GM11168 (cell line): Measurements from ENCODE around the gene RAB40AL.
"Not testable (repeated sequence)": the region's sequence is repeated elsewhere in the genome, so short reads cannot be mapped to it uniquely, and the experiment has no call there.

Source experiments
- in situ Hi-C: fragments of 300-500 bp; cut with MboI; formaldehyde crosslinking; loops from one replicate; pipeline ENCODE4 v1.12.0; 2022; ENCODE audit warnings: low sequenced_read_pairs; ENCODE audit not compliant: unreplicated experiment

The RAB40AL gene, protein sequence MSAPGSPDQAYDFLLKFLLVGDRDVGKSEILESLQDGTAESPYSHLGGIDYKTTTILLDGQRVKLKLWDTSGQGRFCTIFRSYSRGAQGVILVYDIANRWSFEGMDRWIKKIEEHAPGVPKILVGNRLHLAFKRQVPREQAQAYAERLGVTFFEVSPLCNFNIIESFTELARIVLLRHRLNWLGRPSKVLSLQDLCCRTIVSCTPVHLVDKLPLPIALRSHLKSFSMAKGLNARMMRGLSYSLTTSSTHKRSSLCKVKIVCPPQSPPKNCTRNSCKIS

DNA sequence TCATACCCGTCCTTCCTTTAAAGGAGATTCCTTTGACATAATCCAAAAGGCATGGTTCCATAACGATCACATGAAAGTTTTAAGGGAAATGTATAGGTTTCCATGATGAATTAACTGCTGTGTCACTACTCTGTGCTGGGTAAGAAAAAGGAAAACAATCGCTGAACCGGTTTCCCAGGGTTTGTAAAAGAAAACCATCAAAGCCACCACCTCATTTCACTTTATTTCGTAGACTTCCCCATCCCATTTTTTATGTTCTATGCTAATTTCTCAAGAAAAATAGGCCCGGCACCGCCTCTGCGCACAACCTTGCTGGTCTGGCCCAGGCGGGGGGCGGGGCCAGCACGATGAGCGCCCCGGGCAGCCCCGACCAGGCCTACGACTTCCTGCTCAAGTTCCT lies at the start of gene RAB40AL:
Gene RAB40AL, plus strand, starts transcription at position 301 of the 400 bp plus-strand sequence. Its CDS starts 47 bp downstream, at position 348.
- in situ Hi-C loops: not testable (repeated sequence)

DNA sequence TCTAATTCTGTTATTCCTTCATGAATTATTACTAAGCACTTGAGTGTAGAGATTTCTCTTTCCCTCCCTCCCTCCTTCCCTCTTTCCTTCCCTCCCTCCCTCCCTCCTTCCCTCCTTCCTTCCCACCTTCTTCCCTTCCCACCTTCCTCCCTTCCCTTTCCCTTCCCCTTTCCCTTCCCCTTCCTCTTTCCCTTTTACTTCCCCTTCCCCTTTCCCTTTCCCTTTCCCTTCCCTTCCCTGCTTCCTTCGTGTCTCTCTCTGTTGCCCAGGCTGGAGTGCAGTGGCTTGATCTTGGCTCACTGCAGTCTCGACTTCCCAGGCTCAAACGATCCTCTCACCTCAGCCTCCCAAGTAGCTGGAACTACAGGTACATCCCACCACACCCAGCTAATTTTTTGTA lies 49.4 kb upstream of the RAB40AL start:
- in situ Hi-C loops: no loop called here

DNA sequence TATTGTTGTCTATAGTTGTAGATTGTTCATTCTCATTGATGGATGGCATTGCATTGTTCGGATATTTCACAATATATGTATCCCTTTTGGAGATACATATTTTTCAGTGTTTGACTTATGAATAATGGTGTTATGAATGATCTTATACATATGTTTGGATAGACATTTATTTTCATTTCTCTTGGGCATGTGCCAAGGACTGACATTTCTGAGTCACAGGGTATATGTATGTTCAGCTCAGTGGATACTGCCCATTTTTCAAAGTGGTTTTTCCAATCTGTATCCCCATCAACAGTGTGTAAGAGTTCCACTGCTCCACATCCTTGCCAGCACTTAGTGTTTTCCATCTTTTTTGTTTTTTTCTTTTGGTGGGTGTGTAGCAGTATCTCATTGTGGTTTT lies 45.0 kb upstream of the RAB40AL start:
- in situ Hi-C loops: no loop called here

- in situ Hi-C loops: no loop called here
These were observed 36.8 kb upstream of the RAB40AL start for GRCh38 chrX:102899940-102900916.

- in situ Hi-C loops: no loop called here
These were observed 34.7 kb upstream of the RAB40AL start for GRCh38 chrX:102902355-102902754.

DNA sequence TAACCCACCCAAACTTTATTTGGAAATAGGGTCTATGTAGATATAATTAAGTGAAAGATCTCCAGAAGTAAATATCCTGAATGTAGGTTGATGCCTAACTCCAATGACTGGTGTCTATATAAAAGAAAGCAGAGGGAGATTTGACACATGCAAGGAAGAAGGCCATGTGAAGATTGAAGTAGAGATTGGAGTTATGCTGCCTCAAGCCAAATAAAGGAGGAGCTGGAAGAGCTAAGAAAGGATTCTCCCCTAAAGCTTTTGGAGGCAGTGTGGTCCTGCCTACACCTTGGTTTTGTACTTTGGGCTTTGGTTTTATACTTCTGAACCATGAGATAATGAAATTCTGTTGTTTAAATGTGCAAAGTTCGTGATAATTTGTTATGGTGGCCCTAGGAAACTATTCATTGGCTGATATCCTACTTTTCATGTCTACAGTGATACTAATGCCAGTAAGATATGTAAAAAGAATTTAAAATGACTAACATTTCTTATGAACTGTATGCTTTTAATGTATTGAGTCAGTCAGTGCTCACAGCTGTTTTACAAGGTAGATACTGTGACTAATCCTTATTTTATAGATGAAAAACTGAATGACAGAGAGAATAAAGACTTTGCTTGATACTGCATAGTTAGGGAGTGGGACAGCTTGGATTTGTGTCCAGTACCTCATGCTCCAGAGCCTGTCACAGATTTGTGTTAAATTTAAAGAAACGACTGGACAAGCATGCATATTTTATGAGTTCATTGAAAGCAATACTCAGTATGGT lies 5.9 kb upstream of the RAB40AL start:
- in situ Hi-C loops: no loop called here

DNA sequence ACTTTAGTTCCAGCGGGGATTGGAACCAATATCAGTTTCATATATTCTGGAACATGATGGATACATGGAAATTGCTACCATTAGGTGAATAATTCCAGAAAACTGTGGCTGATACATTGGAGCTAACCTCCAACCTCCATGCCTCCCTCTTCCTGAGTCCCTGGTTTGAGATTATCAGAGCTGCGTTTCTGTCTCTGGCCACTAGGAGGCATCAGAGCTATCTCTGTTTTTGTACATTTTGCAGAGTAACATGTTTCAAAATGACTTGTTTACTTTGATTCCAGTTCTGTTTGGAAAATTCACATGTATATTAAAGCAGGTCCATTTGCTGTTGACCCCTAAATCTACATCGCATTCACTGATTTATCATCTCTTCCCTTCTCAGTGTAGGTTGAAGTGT lies 2.4 kb upstream of the RAB40AL start:
- in situ Hi-C loops: no loop called here

- in situ Hi-C loops: no loop called here
These were observed 14.1 kb downstream of the RAB40AL start for GRCh38 chrX:102950908-102951866.

GRCh38 chrX:102957751-102958150 lies 20.7 kb downstream of the RAB40AL start:
- in situ Hi-C loops: no loop called here

DNA sequence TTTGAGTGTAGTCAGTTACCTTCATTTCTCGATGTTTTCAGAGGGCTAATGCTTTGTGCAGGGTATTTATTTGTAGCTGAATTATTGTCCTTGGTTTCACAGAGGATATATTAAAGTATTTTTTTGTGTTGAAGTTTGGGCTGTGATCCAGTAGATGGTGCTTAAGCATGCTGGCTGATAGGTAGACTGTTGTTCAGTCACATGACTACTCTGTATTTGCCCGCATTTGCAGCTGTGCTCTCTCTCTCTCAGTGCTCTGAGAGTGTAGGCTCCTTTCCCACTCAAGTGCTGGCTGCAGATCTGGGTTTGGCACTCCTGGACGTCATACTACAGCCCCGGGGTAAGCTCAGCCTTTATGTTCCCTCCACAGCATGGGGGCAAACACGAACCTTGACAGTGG lies 21.7 kb downstream of the RAB40AL start:
- in situ Hi-C loops: no loop called here

- in situ Hi-C loops: no loop called here
These were observed 22.4 kb downstream of the RAB40AL start for GRCh38 chrX:102959471-102959870.

GRCh38 chrX:102963955-102964354 lies 26.9 kb downstream of the RAB40AL start:
- in situ Hi-C loops: no loop called here

- in situ Hi-C loops: no loop called here
These were observed 27.9 kb downstream of the RAB40AL start for GRCh38 chrX:102964940-102965339.

GRCh38 chrX:102966701-102967100 lies 29.6 kb downstream of the RAB40AL start:
- in situ Hi-C loops: no loop called here

GRCh38 chrX:102968216-102968615 lies 31.1 kb downstream of the RAB40AL start:
- in situ Hi-C loops: no loop called here

DNA sequence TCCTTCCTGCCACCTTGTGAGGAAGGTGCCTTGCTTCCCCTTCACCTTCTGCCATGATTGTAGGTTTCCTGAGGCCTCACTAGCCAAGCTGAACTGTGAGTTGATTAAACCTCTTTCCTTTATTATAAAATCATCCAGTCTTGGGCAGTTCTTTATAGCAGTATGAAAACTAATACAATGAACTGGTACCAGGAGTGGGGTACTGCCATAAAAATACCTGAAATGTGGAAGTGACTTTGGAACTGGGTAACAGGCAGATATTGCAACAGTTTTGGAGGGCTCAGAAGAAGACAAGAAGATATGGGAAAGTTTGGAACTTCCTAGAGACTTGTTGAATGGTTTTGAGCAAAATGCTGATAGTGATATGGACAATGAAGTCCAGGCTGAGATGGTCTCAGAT lies 34.5 kb downstream of the RAB40AL start:
- in situ Hi-C loops: not testable (repeated sequence)

- in situ Hi-C loops: no loop called here
These were observed 37.9 kb downstream of the RAB40AL start for GRCh38 chrX:102975016-102975415.

GRCh38 chrX:102976286-102976685 lies 39.2 kb downstream of the RAB40AL start:
- in situ Hi-C loops: no loop called here

GRCh38 chrX:102976793-102977495 lies 39.9 kb downstream of the RAB40AL start:
- in situ Hi-C loops: no loop called here
